Activated CD4-positive, CD25-positive, alpha-beta regulatory T cell treated with anti-CD3 and anti-CD28 coated beads, Interleukin-2, amount 50 U/mL, for 72 hours (primary cell): ENCODE results near the gene WNT8A.
"Not testable (repeated sequence)": the region's sequence is repeated elsewhere in the genome, so short reads cannot be mapped to it uniquely, and the experiment has no call there.

Experiments
- DNase-seq: peaks from one replicate; pipeline ENCODE4 v3.0.0; 2021

Gene WNT8A

GRCh38 chr5:138083702-138084101, at the start of gene WNT8A:
WNT8A (plus strand) TSS chr5:138084033; CDS start chr5:138084128, 95 bp downstream.
- DNase-seq: no peak

DNA sequence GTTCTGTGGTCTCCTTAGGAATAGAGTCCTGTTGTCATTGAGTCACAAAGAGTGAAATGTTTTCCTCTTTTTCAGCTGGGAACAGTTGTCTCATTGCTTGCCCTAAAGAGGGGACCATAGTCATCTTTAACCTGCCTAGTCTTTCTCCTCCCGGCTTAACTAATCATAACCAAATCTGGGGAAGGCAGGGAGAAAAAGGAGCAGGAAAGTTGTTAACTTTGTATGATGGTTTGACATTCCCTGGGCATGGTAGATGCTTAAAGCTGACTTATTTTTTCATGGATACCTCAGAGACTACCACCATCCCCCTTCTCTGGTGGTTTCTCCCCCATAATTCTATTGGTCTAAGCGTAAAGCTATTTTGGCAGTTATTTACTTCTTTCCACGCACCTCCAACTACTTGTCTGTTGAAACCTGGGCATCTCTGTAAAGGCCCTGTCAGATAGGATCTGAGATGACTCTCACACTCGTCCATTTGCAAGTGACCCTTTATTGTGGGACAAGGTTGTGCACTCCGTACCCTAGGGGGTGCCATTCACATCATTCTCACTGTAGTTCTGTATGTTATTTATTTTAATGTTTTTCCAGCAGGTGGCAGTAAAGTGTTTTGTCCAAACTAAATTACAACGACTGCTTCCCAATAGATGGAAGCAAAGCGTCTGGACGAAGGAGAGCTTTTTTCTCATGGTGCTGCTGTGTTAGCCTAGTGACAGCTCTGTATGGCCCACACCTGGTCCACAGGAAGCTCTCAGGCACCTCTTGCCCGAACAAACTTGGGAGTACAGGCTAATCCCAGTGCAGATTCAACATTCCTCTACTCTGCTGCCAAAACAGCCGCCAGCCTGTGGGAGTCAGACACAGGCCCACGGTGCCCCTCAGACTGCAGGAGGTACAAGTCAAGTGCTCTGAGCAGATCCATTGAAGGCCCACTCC, 48.0 kb upstream of the WNT8A start:
- DNase-seq: peak; percentile 38

DNA sequence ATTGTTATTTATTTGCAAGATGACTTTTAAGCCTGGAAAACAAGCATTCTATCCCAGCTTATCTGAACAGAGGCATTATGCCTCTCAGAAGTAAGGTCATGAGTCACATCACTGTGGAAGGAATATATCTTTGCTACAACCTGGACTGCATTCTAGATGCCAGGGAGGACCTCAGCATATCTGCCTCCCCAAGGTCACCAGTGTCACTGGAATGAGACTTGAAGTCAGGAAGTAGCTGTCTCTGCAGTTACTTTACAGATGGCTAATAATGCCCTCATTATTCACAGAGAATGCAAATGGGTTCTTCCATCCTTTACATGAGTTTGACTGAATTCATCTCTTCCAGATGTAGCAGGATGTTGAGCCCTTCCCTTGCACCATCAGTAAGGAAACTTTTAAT, 46.6 kb upstream of the WNT8A start:
- DNase-seq: no peak

DNA sequence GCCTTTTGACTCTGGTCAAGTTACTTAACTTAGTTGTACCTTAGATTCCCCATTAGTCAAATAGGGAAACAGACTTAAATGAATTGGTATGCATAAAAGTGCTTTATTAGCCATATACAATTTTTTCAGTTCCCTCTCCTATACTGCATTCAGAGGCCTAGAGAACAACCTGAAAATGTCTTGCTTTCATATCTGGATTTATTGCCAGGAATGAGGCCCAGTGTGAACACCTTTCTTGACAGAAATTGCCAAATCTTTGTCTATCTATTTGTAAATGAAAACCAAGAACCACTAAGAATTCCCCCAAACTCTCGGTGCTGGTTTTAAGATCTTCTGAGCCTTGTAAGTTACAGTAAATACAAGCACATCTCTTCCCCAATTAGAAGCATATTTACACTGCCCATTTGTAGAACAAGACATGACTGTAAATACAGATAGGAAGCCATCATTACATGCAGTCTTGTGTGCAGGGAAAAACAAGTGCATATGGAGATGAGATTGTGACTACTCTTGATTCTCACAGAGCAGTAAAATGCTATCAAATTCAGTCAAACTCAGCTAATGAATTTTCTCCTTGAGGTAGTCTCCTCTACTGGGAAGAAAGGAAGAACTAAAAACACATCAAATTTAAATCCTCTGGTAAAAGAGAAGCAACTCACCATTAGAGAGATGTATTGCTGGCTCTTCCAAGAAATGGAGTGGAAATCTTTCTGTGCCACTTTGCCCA, 45.8 kb upstream of the WNT8A start:
- no peak for DNase-seq

- DNase-seq: no peak
These were observed 45.0 kb upstream of the WNT8A start for GRCh38 chr5:138038826-138039225.

DNA sequence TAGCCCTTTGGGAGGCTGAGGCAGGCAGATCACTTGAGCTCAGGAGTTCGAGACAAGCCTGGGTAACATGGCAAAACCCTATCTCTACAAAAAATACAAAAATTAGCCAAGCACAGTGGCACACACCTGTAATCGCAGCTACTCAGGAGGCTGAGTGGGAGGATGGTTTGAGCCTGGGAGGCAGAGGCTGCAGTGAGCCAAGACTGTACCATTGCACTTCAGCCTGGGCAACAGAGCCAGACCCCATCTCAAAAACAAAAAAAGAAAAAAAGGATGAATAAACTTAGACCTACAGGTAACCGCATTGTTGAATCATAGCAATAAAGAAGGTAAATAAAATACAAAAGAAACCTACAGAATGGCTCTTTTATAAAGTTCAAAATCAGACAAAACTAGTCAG, 38.5 kb upstream of the WNT8A start:
- not testable (repeated sequence) for DNase-seq

DNA sequence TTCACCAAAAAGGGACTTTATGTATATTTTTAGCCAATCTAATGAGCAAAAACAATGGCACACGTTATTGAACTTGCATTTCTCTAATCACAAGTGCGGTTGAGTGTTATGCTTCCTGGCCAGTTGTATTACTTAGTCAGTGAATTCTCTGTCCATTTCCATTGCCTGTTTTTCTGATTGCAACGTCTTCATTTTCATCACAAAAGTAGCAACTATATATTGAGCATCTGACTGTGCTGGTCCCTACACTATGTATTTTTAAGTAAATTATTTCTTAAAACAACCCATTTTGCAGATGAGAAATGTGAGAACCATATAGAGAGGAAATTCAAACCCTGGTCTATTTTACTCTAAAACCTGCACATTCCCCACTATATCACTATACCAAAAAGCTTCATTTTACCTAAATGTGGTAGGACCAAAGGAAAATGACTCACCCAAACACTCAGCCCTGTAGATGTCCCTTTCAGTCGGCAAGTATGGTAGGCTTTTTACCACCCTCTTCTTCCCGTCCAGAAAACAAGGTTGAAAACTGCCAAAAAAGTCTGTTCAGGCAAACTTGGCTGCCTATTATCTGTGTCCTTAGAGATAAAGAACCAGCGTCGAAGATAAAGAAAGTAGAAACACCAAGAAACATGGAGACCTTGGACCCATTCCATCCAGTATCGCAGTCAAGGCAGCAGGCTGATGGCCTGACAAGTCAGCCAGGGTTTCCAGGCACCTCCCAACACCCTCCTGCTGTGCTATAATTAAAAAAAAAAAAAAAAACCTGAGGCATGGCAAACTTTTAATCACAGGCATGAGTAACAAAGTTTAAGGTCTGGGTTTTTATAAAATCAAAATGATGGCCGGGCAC, 32.2 kb upstream of the WNT8A start:
- DNase-seq: no peak

- not testable (repeated sequence) for DNase-seq
These were observed 31.1 kb upstream of the WNT8A start for GRCh38 chr5:138052718-138053117.

GRCh38 chr5:138053554-138053953, 30.3 kb upstream of the WNT8A start:
- DNase-seq: no peak

DNA sequence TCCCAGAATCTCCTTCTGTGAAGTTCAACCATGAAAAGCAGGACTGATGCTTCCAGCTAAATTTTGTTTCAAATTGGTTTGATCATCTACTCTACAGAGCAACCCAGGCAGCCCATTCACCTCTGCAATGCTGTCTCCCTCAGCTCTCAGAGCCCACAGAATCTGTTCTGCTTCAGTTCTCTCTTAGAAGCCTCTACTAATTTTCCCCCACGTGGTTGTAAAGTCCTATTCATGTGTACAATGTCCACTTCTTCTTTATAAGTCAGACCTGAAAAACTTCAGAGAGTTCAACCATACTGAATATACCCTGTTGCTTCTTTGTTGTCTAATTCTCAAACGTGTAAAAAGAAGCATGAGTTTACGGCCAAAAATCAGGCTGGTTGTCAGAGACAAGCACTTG, 29.6 kb upstream of the WNT8A start:
- no peak for DNase-seq

- DNase-seq: no peak
These were observed 28.8 kb upstream of the WNT8A start for GRCh38 chr5:138054847-138055558.

- DNase-seq: no peak
These were observed 19.3 kb upstream of the WNT8A start for GRCh38 chr5:138064526-138064925.

GRCh38 chr5:138065102-138065501, 18.7 kb upstream of the WNT8A start:
- no peak for DNase-seq

DNA sequence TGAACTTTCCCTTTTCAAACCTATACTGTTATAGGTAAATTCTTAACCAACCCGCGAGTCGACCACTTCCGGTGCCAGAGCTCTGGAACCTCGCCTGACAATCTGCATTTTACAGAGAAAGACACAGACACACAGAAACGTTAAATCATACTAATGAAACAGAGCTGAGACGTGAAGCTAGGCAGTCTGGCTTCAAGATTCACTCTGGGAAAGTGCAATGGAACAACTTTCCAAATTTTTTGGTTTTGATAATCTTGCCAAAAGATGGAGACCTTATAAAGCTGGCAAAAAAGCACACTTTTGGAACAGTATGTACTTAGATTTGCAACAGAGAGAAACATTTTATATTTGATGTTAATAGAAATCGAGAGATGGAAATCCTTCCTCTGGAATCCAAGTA, 15.9 kb upstream of the WNT8A start:
- no peak for DNase-seq

DNA sequence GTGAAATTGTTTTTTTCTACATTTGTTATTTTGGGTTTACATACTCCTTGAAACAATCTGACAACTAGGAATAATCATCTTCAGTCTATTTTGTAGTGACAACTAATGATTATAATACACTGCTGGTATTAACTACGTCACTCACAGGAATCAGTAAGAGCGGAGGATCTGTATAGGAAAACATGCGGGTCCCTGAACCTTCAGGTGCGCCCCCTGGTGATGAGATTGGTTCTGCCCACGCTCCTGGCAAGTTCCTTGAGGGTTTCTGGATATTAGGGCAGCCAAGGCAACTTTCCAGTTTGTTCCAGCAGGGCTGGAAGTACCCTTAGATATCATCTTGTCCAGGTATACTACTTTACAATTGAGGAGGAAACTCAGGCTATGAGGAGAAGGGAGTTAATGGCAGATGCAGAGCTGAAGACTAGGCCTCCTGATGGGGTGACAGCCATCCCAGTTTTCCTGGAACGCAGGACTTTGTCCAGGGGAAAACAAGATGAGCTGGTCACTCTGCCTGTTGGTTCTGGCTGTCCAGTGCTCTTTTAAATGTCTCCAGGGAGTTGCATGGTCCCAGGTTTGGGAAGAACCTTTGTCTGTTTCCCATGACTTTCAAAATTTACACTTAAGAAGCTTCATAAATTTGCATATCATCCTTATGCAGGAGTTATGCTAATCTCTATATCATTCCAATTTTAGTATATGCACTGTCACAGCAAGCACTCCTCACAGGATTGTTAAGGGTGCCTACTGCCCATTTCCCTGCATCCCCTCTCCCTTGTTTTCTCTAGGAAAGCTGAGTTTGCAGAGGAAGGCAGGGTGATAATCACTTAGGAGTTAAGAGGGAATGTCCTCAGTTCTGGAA, 14.9 kb upstream of the WNT8A start:
- DNase-seq: peak; percentile 69

GRCh38 chr5:138070026-138070425, 13.8 kb upstream of the WNT8A start:
- DNase-seq: not testable (repeated sequence)

DNA sequence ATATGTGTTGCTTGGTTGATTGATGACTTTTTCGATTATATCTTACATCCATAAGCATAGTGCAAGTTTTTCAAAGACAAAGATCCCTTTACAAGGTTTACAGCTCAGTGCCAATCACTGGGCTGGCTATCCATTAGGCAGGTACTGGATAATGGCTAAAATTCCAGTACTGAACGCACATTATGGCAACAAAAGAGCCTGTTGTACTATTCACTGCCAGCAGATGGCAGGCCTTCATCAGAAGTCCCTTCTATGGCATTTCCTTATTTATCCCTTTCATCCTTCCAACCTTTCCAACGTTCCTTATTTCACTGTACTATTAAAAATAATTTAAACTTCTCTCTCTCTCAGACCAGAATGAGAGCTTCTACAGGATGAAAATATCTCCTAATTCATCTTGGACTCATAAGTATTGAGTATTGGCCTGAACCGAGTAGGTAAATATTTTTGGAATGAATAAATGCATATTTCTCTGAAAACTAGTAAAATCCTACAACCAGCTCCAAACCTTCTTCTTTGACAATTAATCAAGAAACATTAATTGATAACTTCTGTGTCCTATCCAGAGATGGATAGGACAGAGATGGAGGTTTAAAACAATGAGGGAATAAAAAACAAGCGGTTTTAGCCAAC, 6.7 kb upstream of the WNT8A start:
- DNase-seq: peak; percentile 51

- no peak for DNase-seq
These were observed 5.7 kb upstream of the WNT8A start for GRCh38 chr5:138078006-138078643.

DNA sequence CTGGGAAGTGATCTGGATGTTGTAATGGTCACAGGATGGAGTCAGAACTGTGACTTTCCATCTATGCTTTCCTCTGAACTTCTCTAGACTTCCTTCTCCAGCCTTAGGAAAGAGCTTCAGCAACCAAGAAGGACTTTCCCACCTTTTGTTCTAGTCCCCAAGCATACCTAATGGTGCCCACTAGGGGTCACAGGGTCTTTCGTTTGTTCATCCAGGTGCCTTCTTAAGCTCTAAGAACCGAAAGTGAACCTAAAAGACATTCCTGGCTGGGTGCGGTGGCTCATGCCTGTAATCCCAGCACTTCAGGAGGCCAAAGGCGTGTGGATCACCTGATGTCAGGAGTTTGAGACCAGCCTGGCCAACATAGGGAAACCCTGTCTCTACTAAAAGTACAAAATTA, 1.8 kb upstream of the WNT8A start:
- no peak for DNase-seq

DNA sequence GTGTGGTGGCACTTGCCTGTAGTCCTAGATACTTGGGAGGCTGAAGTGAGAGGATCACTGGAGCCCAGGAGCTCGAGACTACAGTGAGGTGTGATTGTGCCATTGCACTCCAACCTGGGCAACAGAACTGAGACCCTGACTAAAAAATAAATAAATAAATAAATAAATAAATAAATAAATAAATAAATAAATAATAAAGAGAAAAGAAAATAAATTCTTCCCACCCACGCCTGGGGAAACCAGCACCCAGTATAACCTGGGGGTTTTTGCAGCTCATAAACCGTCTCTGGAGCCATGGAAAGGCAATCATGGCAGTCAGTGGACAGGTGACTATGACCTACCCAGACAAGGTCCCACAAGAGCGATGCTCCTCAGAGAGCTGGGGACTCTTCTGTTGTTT, 7.9 kb downstream of the WNT8A start:
- no peak for DNase-seq
